ENCODE measurements around the gene CDKN2A.

CDKN2A gene

GRCh38 chr9:22005702-22006606 lies 11.8 kb upstream of the CDKN2A start:
- DNase-seq: no peak

GRCh38 chr9:22005021-22005701 lies 11.0 kb upstream of the CDKN2A start:
- no peak for DNase-seq

GRCh38 chr9:22002038-22002437 lies 7.8 kb upstream of the CDKN2A start:
- no peak for DNase-seq

- DNase-seq: no peak
These were observed 3.8 kb upstream of the CDKN2A start for GRCh38 chr9:21998026-21998425.

GRCh38 chr9:21997480-21997879 lies 3.3 kb upstream of the CDKN2A start:
- DNase-seq: no peak

GRCh38 chr9:21996858-21997257 lies 2.7 kb upstream of the CDKN2A start:
- no peak for DNase-seq

- DNase-seq: no peak
These were observed 2.2 kb upstream of the CDKN2A start for GRCh38 chr9:21996438-21996837.

GRCh38 chr9:21995666-21996398 lies 1.6 kb upstream of the CDKN2A start:
- DNase-seq: peak; percentile 55

- DNase-seq: peak; percentile 77
These were observed 944 bp upstream of the CDKN2A start for GRCh38 chr9:21995006-21995665.

- DNase-seq: peak; percentile 95
These were observed 389 bp upstream of the CDKN2A start, which contains the start of gene CDKN2B-AS1 for GRCh38 chr9:21994556-21995005. Gene CDKN2B-AS1, plus strand, starts transcription at chr9:21994791.

- no peak for DNase-seq
These were observed 1.2 kb downstream of the CDKN2A start for GRCh38 chr9:21993007-21993406.

GRCh38 chr9:21991072-21991959 lies 2.9 kb downstream of the CDKN2A start:
- DNase-seq: no peak

GRCh38 chr9:21989440-21990189 lies 4.6 kb downstream of the CDKN2A start:
- no peak for DNase-seq

GRCh38 chr9:21988056-21988990 lies 5.9 kb downstream of the CDKN2A start:
- no peak for DNase-seq

- DNase-seq: no peak
These were observed 8.1 kb downstream of the CDKN2A start for GRCh38 chr9:21985964-21986667.

GRCh38 chr9:21984101-21984500 lies 10.1 kb downstream of the CDKN2A start:
- no peak for DNase-seq

GRCh38 chr9:21983561-21983935 lies 10.6 kb downstream of the CDKN2A start:
- DNase-seq: no peak

GRCh38 chr9:21982861-21983560 lies 11.2 kb downstream of the CDKN2A start:
- DNase-seq: no peak

Measured in NCI-H1092 (cell line).